Measurements from ENCODE around the gene FAM222A.

DNA sequence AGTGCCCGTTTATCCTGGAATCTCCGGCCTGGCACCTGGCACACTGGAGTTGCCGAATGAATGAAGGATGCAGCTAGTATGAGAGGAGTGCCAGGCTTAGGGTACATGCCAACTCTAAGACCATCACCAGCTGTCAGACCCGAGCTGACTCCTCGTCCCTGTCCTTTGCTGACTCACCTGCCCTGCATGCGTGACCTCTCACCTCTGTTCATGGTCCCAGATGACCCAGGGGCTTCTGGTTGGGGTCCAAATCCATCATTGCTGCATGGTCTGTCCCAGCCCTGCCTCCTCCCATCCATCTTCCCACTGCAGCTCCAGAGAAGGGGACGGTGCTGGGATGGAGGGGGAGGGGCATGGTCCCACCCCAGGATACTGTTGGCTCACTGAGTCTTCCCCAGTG, 9.9 kb upstream of the FAM222A start:
- TF ChIP-seq ESRRA (CRISPR knock-in tag; IDR thresholded peaks at IDR 0.05; ENCODE audit: borderline replicate concordance): no peak
- TF ChIP-seq NR3C1 (CRISPR knock-in tag; conservative IDR thresholded peaks at IDR 0.05; ENCODE audit: low read depth): no peak
- TF ChIP-seq, protein P1, sequence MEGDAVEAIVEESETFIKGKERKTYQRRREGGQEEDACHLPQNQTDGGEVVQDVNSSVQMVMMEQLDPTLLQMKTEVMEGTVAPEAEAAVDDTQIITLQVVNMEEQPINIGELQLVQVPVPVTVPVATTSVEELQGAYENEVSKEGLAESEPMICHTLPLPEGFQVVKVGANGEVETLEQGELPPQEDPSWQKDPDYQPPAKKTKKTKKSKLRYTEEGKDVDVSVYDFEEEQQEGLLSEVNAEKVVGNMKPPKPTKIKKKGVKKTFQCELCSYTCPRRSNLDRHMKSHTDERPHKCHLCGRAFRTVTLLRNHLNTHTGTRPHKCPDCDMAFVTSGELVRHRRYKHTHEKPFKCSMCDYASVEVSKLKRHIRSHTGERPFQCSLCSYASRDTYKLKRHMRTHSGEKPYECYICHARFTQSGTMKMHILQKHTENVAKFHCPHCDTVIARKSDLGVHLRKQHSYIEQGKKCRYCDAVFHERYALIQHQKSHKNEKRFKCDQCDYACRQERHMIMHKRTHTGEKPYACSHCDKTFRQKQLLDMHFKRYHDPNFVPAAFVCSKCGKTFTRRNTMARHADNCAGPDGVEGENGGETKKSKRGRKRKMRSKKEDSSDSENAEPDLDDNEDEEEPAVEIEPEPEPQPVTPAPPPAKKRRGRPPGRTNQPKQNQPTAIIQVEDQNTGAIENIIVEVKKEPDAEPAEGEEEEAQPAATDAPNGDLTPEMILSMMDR (IDR thresholded peaks at IDR 0.05): no peak
- no peak for TF ChIP-seq NFE2L1 (CRISPR knock-in tag; IDR thresholded peaks at IDR 0.05)
- TF ChIP-seq PRDM15 (CRISPR knock-in tag; IDR thresholded peaks at IDR 0.05): no peak
- TF ChIP-seq, protein P2, sequence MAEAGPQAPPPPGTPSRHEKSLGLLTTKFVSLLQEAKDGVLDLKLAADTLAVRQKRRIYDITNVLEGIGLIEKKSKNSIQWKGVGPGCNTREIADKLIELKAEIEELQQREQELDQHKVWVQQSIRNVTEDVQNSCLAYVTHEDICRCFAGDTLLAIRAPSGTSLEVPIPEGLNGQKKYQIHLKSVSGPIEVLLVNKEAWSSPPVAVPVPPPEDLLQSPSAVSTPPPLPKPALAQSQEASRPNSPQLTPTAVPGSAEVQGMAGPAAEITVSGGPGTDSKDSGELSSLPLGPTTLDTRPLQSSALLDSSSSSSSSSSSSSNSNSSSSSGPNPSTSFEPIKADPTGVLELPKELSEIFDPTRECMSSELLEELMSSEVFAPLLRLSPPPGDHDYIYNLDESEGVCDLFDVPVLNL (CRISPR knock-in tag; IDR thresholded peaks at IDR 0.05; ENCODE audit: borderline replicate concordance, low read depth): no peak
- TF ChIP-seq, protein P3, sequence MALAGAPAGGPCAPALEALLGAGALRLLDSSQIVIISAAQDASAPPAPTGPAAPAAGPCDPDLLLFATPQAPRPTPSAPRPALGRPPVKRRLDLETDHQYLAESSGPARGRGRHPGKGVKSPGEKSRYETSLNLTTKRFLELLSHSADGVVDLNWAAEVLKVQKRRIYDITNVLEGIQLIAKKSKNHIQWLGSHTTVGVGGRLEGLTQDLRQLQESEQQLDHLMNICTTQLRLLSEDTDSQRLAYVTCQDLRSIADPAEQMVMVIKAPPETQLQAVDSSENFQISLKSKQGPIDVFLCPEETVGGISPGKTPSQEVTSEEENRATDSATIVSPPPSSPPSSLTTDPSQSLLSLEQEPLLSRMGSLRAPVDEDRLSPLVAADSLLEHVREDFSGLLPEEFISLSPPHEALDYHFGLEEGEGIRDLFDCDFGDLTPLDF (CRISPR knock-in tag; IDR thresholded peaks at IDR 0.05): no peak
- TF ChIP-seq, protein P4, sequence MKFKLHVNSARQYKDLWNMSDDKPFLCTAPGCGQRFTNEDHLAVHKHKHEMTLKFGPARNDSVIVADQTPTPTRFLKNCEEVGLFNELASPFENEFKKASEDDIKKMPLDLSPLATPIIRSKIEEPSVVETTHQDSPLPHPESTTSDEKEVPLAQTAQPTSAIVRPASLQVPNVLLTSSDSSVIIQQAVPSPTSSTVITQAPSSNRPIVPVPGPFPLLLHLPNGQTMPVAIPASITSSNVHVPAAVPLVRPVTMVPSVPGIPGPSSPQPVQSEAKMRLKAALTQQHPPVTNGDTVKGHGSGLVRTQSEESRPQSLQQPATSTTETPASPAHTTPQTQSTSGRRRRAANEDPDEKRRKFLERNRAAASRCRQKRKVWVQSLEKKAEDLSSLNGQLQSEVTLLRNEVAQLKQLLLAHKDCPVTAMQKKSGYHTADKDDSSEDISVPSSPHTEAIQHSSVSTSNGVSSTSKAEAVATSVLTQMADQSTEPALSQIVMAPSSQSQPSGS (CRISPR knock-in tag; IDR thresholded peaks at IDR 0.05; ENCODE audit: borderline replicate concordance, low read depth): no peak
- no peak for TF ChIP-seq TEAD4 (CRISPR knock-in tag; IDR thresholded peaks at IDR 0.05)
- TF ChIP-seq, protein P5, sequence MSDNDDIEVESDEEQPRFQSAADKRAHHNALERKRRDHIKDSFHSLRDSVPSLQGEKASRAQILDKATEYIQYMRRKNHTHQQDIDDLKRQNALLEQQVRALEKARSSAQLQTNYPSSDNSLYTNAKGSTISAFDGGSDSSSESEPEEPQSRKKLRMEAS (CRISPR knock-in tag; IDR thresholded peaks at IDR 0.05): no peak
- TF ChIP-seq ZNF121 (CRISPR knock-in tag; IDR thresholded peaks at IDR 0.05): no peak
- TF ChIP-seq, protein P6, sequence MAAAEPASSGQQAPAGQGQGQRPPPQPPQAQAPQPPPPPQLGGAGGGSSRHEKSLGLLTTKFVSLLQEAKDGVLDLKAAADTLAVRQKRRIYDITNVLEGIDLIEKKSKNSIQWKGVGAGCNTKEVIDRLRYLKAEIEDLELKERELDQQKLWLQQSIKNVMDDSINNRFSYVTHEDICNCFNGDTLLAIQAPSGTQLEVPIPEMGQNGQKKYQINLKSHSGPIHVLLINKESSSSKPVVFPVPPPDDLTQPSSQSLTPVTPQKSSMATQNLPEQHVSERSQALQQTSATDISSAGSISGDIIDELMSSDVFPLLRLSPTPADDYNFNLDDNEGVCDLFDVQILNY (CRISPR knock-in tag; IDR thresholded peaks at IDR 0.05): no peak
- TF ChIP-seq, protein P7, sequence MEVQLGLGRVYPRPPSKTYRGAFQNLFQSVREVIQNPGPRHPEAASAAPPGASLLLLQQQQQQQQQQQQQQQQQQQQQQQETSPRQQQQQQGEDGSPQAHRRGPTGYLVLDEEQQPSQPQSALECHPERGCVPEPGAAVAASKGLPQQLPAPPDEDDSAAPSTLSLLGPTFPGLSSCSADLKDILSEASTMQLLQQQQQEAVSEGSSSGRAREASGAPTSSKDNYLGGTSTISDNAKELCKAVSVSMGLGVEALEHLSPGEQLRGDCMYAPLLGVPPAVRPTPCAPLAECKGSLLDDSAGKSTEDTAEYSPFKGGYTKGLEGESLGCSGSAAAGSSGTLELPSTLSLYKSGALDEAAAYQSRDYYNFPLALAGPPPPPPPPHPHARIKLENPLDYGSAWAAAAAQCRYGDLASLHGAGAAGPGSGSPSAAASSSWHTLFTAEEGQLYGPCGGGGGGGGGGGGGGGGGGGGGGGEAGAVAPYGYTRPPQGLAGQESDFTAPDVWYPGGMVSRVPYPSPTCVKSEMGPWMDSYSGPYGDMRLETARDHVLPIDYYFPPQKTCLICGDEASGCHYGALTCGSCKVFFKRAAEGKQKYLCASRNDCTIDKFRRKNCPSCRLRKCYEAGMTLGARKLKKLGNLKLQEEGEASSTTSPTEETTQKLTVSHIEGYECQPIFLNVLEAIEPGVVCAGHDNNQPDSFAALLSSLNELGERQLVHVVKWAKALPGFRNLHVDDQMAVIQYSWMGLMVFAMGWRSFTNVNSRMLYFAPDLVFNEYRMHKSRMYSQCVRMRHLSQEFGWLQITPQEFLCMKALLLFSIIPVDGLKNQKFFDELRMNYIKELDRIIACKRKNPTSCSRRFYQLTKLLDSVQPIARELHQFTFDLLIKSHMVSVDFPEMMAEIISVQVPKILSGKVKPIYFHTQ (CRISPR knock-in tag; IDR thresholded peaks at IDR 0.05): no peak
- no peak for TF ChIP-seq RELA (CRISPR knock-in tag; IDR thresholded peaks at IDR 0.05; ENCODE audit: borderline replicate concordance)

All from WTC11 (cell line).